HG03135 (cell line): ENCODE results near the gene EIF4E2.

Experiments used
- ATAC-seq: cut with Tn5 transposase; IDR thresholded peaks from one replicate; pipeline ENCODE4 v1.9.1; 2021; ENCODE audit warnings: mild to moderate bottlenecking, moderate library complexity; ENCODE audit not compliant: unreplicated experiment

EIF4E2 gene

DNA sequence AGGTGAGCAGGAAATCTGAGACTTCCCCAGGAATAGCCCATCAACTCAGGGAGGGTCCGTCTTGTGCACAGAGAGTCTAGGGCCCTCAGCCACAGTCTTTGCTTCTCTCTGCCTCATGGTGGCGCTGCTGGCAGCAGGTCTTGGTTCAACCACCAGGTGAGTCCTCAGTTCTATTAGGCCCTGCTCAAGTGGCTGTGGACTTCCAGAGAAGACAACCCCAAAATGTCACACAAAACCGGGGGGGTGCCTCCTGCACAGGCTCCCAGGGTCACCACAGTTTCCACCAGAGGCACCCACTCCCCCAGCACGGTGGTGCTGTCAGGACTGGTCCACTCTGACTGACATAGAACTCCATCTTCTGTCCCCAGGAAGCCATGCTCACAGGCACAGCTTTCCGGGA lies 13.4 kb upstream of the EIF4E2 start:
- ATAC-seq: no peak

DNA sequence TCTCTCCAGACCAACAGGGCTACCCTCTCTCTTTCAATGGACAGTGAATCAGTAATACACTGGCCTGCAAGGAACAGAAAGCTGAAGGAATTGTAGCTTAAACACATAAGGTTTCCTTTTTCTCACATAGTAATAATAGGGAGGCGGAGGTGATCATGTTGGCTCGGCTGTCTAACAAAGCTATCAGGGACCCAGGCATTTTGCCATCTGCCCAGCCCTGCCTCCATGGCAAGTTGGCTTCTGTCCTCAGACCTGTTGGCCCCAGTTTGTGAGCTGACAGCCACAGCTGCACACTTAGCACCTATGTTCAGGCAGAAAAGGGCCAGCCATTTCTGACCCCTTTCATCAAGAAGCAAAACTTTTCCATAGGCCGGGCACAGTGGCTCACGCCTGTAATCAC lies 13.0 kb upstream of the EIF4E2 start:
- ATAC-seq: no peak

DNA sequence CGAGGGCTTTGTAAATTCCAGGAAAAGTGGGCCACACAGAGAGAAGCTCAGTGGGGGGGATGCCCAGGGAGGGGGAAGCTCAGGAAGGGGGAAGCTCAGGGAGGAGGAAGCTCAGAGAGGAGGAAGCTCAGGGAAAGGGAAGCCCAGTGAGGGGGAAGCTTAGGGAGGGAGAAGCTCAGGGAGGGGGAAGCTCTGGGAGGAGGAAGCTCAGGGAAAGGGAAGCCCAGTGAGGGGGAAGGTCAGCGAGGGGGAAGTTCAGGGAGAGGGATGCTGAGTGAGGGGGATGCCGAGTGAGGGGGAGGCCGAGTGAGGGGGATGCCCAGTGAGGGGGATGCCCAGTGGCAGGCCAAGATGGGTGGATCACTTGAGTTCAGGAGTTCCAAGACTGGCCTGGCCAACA lies 11.8 kb upstream of the EIF4E2 start:
- ATAC-seq: no peak

DNA sequence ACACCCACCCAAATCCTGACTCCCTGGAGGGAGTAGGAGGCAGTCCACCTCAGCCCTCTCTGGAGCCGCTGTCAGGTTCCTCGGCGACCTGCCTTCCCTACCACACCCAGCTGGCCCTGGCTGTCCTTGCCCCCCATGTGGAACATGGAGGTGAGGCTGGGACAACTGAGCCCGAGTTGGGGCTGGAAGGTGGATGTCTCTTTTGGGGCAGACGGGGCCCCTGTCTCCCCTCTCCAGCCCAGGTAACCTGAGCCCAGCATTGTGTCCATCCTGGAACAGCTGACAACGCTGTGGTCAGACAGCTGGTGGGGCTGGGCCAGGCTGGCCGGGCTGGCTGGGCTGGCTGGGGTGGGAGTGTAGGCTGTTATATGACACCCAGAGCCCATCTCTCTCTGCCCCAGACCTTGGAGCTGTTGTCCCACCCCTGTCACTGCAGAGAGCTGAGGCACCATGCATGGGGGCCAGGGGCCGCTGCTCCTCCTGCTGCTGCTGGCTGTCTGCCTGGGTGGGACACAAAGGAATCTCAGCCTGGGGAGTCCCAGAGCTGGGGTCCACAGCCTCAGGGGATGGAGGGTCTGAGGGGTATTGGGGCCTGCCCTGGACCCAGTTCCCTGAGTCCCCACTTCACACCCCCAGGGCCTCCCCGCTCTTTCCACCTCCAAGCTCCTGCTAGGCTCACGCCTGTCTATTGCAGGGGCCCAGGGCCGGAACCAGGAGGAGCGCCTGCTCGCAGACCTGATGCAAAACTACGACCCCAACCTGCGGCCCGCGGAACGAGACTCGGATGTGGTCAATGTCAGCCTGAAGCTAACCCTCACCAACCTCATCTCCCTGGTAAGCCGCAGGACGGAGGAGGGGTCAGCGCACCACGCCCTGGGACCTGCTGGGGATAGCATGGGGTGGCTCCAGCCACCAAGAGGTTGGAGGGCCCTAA lies 10.9 kb upstream of the EIF4E2 start, which contains the start of gene CHRNG:
TSS of gene CHRNG (plus strand) at position 395 of the 934 bp plus-strand sequence. CDS start at position 451, 56 bp downstream.
- ATAC-seq: no peak

DNA sequence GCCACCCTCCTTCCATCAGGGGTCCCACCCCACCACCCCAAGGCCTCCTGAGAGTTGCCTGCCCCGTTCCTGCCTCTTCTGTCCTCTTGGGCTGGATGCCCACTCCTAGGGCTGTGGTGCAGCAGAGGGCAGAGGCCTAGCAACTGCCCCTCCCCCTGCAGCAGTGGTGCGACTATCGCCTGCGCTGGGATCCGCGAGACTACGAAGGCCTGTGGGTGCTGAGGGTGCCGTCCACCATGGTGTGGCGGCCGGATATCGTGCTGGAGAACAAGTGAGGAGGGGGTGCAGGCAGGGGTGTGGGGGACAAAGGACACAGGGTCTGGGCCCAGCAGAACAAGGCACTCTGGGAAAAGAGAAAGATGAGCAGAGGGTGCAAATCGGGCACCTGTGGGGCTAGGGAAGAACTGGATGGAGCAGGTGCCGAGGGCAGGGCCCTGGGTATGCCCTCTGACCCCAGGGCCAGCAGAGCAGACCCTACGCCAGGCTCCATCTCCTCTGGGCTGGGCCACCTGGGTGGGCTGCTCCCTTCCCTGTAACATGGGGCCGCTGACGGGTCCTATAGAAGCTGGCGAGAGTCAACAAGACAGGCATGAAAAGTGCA lies 9.9 kb upstream of the EIF4E2 start:
- ATAC-seq: no peak

DNA sequence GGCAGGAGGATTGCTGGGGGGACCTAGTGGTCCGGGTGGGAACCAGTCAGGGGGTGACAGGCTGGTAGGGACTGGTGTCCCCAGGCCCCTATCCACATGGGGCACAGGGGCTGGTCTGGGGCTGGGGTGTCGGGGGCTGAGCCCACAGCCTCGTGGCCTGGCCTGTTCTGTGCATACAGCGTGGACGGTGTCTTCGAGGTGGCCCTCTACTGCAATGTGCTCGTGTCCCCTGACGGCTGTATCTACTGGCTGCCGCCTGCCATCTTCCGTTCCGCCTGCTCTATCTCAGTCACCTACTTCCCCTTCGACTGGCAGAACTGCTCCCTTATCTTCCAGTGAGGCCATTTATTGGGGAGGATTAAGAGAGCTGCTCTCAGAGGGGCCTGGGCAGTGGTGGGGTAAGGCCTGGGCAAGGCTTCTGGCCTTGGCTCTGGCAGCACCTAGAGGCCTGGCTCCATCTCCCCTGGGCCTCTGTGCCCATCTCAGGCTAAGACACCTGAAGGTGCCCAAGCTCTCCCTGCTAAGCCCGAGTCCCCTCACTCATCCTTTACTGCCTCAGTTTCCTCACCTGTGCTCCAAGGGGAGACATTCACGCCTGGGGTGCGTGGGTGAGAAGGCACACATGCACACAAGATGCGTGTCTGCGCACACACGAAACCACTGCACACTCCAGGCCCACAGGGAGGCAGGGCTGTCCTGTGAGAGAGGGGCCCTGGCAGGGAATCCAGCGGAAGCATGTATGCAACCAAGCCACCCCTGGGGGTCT lies 9.1 kb upstream of the EIF4E2 start:
- ATAC-seq: no peak

DNA sequence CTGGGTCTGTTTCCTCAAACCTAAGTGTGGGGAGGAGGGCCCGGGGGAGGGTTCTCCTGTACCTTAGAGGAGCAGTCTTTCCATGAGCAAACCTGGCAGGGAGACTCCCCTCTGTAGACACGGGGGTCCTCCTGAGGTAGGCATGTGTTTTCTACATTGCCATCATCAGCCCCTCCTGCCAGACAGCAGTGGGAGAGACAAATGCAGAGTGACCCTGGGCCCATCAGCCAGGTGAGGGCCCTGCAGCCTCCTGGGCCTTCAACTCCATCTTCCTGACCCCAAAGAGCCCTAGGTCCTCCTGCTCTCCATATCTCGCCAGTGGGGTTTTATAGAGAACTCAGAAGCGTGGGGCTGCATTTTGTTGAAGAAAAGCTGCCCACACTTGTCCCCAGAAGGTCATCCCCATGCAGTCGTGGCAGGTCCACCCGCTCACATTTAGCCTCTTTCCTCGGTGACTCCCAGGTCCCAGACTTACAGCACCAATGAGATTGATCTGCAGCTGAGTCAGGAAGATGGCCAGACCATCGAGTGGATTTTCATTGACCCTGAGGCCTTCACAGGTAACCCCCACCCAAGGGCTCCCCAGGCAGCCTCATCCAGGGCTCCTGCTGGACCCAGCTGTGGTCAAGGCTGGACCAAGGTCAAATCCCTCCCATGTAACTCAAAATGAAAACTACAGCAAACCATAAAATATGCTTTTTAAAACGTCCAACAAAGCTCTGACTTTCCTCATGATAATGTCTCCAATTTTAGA lies 8.4 kb upstream of the EIF4E2 start:
- no peak for ATAC-seq

DNA sequence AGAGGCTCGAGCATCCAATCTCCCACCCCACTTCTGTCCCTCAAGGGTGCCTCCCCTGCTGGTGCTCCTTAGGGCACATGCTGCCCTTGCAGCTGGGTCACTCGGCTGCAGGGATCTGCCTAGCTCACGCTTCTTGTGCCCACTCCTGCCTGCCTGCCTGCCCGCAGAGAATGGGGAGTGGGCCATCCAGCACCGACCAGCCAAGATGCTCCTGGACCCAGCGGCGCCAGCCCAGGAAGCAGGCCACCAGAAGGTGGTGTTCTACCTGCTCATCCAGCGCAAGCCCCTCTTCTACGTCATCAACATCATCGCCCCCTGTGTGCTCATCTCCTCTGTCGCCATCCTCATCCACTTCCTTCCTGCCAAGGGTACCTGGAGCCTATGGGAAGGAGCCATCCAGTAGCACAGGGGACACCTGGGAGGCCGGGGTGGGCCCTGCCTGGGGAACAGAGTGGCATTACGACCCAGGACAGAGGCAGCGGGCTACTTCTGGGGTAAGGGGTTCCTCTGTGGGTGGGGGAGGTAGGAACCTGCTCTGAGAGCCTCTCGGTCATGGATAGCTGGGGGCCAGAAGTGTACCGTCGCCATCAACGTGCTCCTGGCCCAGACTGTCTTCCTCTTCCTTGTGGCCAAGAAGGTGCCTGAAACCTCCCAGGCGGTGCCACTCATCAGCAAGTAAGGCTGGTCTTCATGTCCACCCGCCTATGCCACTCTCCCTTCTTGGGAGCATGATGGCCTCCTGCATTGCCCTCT lies 7.6 kb upstream of the EIF4E2 start:
- no peak for ATAC-seq

DNA sequence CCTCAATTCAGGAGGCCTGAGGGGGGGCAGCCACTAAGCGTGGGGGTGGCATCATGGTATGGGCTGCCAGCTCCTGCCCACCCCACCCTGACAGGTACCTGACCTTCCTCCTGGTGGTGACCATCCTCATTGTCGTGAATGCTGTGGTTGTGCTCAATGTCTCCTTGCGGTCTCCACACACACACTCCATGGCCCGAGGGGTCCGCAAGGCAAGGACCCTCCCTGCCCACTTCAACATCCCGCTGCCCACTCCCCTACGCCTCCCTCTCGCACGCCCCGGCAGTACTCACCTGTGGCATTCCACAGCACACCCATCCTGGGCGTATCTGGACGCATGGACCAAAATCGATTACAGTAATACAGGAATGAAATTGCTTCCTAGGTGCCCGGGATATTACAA lies 7.0 kb upstream of the EIF4E2 start:
- ATAC-seq: no peak

DNA sequence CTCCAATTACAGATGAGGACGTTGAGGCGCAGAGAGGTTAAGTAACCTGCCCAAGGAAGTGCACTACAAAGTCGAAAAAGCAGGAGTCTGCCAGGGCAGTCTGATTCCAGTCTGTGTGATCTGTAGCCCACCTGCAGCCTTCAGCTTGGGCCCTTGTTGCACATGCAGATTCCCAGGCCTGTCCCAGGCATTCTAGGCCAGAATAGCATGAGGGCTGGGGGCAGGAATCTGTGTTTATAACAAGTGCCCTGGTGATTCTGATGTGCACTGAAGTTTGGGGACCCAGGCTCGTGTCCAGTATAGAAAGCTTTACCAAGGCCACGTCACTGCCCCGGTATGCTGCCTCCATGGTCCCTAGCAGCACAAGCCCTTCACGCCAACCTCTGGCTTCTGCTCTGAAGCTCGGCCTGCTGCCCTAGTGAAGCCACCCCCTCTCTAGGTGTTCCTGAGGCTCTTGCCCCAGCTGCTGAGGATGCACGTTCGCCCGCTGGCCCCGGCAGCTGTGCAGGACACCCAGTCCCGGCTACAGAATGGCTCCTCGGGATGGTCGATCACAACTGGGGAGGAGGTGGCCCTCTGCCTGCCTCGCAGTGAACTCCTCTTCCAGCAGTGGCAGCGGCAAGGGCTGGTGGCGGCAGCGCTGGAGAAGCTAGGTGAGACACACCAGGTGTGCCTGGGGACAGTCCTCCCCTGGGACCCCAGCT lies 6.4 kb upstream of the EIF4E2 start:
- ATAC-seq: no peak

DNA sequence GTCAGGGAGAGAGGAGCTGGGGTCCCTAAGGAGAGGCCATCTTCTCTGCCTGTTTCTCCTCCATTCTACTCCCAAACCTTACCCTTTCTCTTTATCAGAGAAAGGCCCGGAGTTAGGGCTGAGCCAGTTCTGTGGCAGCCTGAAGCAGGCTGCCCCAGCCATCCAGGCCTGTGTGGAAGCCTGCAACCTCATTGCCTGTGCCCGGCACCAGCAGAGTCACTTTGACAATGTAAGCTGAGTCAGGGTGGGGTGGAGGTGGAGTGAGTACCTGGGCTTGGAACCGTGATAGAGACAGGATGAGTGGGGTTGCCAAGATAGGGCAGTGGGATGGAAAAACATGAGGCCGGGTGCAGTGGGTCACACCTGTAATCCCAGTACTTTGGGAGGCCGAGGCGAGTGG lies 5.8 kb upstream of the EIF4E2 start:
- no peak for ATAC-seq

DNA sequence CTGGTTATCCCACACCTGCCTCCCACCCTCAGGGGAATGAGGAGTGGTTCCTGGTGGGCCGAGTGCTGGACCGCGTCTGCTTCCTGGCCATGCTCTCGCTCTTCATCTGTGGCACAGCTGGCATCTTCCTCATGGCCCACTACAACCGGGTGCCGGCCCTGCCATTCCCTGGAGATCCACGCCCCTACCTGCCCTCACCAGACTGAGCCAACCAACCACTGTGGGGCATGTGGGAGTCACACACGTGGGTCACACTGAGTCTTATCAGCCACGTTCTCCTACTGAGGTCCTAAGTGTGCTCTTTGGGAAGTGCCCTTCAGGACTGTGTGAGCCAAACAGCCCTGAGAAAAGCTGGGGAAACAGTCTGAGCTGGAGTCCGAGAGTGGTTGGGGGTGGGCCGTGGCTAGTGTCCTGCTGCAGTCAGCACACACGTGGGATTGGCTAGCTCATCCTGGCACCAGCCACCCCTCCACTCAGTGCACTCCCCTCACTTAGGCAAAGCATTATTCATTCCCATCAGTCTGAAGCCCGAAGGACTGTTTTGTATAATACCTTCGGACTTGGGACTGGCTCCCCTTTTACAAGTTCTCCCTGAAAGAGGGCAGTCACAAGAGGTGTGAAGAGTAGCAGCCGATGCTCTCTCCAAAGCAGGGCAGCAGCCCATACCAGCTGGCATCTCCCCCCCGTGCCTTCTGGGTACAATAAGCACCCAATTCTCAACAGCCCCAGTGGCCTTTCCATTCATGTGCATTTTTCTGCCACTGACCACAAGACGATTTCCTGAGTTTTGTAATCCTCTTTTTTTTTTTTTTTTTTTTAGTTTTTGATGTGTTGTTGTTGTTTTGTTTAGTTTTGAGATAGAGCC lies 4.7 kb upstream of the EIF4E2 start:
- no peak for ATAC-seq

DNA sequence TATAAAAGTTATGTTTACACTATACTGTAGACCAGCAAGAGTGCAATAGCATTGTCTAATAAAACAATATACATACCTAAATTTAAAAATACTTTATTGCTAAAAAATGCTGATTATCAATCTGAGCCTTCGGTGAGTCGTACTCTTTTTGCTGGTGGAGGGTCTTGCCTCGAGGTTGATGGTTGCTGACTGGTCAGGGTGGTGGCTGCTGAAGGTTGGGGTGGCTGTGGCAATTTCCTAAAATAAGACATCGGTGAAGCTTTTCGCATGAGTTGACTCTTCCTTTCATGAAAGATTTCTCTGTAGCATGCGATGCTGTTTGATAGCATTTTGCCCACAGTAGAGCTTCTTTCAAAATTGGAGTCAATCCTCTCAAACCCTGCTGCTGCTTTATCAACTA lies 2.5 kb upstream of the EIF4E2 start:
- ATAC-seq: no peak

DNA sequence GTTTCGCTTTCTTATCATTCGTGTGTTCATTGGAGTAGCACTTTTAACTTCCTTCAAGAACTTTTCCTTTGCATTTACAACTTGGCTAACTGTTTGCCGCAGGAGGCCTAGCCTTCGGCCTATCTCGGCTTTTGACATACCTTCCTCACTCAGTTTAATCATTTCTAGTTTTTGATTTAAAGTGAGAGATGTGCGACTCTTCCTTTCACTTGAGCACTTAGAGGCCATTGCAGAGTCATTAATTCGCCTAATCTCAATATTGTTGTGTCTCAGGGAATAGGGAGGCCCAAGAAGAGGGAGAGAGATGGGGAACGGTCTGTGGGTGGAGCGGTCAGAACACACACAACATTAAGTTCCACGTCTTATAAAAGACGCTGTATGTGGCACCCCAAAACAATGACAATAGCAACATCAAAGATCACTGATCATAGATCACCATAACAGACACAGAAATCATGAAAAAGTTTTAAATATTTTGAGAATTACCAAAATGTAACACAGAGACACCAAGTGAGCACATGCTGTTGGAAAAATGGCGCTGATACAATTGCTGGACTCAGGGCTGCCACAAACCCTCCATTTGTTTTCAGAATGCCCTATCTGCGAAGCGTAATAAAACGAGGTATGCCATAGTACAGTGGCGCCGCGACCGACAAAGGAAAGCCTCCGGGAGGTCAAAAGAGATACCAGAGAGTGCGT lies 685 bp upstream of the EIF4E2 start:
- ATAC-seq: no peak

DNA sequence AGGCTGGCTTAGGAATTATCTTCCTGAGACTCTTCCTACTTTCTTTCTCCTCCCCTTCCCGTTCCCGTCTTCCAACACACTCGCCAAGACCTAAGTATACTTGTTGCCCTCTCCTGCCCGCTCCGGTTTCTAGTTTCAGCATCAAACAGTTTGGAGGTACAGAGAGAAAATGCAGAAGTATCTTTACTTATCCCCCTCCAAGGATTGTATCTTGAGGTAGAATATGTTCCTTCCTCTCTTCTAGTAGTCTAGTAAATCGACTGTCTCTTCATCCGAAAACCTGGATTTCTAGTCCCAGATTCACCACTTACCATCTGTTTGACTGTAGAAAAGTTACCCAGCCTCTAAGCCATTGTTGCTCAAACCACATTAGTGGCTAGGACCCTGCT lies 755 bp downstream of the EIF4E2 start:
- ATAC-seq: no peak

DNA sequence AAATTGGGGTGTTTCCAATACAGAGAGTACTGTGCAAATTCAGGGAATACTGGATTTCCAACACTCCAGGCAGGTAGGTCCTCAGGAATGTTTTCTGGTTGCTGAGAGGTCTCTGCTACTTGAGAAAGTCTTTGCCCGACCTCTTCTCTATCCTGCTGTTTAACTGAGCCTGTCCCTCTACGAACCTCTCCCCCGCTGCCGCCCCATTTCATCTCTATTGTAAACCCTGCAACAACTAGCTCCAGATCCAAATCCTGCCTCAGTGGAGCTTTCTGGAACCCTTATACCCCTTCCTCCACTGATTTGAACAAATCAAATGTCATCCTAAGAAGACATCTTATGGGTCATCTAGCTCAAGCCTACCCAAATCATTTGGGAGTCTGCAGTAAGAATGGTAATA lies 1.3 kb downstream of the EIF4E2 start:
- no peak for ATAC-seq

DNA sequence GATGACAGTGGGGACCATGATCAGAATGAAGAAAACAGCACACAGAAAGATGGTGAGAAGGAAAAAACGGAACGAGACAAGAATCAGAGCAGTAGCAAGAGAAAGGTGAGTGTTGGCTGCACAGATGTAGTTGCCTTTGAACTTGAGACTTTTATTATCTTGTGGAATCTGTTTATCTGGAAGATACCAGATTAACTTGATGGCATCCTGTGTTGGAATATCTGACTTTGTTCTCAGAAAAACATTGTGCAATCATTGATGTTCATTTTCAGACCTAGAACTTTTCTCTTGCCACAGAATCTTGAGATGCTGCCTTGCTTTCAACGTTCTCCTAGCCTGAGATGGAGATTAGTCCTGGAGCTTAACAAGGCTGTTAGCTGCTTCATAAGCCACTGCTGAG lies 5.9 kb downstream of the EIF4E2 start:
- no peak for ATAC-seq

DNA sequence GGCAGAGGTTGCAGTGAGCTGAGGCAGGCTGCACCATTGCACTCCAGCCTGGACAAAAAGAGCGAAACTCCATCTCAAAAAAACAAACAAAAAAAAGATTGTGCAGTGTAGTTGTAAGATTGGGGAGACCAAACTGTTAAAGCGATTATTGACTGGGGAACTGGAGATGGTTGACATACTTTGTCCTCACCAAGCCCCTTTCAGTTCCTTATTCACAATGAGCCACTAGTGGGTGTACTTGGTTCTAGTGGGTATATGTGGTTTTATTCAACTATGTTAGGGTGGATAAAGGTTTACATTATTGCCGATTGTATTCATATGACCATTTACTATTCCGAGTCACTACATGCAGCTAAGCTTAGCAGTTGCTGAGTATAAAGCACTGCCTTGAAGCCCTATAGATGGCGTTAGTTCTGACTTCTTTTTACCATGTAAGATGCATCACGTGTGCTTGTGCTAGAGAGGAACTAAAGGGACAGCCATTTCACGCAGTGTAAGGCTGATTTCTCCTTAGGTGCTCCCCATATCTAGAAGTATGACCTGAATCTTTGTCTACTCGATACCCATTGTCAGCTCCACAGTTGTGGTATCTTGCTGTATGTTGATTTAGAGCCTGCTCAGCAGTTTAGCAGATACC lies 12.1 kb downstream of the EIF4E2 start:
- no peak for ATAC-seq
